GM18951 (cell line): ENCODE measurements around the gene RAB3B.

ENCODE experiments used
- POLR2A ChIP-seq: IDR thresholded peaks from 4 replicates; pipeline ENCODE4 v1.6.1; 2011; ENCODE audit warnings: mild to moderate bottlenecking; ENCODE audit not compliant: insufficient read length, insufficient read depth; ENCODE audit errors: extremely low read depth
- in situ Hi-C: fragments of 300-500 bp; cut with MboI; formaldehyde crosslinking; loops from one replicate; pipeline ENCODE4 v1.12.0; 2022; ENCODE audit warnings: low sequenced_read_pairs, mixed read lengths, inconsistent platforms; ENCODE audit not compliant: unreplicated experiment

RAB3B gene

DNA sequence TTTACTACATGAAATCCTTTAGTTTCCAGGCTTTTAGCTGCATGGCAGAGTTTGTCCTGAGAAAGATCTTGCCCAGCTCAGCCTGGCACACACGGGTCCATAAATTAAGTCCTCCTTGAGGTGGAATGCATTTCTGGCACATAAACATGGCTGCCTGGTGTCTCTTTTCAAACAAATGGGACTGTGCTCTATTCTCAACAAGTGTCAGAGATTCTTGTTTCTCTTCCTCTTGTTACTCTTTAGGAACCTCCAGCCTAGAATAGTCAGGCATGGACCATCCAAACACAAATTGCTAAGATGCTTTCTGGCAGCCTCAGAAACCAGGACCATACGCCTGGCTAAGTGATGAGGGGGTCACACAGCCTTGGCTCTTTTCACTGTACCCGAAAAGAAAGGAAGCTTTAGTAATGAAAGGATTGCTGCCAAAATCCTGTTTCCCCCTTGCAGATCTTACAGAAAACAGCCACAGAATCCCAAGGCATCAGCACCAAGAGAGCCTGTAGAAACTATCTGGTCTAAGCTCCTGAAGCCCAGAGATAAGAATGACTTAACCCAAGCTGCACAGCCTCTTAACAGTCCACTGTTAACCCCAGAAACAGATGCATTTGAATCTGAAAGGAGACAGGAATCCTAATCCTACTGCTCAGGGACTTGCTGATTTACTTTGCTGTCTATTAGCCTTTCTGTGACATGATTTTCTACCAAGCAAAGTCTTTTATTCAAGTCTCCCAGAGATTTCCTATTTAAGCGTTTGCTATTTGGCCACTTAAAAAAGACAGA lies 80.1 kb downstream of the RAB3B start:
- in situ Hi-C loops, result no loop called here
- no peak for TF ChIP-seq POLR2A

DNA sequence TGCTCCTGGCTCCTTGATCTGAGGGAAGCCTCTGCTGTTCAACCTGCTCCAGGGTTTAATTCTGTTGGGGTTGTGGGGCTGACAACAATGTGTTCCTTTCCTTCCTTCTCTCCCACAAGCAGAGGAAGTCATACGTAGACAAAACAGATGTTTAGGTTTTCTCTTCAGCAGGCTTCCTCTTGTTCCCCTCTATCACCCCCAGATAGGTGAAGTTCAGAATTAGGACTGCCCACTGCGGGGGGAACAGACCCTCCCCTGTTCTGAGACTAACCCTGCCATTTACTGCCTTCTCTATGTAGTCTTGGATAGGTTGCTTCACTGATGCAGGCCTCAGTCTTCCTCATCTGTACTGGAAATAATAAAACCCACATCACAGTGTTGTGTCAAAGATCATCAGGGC lies 82.0 kb downstream of the RAB3B start:
- in situ Hi-C loops, result no loop called here
- TF ChIP-seq POLR2A, result no peak

DNA sequence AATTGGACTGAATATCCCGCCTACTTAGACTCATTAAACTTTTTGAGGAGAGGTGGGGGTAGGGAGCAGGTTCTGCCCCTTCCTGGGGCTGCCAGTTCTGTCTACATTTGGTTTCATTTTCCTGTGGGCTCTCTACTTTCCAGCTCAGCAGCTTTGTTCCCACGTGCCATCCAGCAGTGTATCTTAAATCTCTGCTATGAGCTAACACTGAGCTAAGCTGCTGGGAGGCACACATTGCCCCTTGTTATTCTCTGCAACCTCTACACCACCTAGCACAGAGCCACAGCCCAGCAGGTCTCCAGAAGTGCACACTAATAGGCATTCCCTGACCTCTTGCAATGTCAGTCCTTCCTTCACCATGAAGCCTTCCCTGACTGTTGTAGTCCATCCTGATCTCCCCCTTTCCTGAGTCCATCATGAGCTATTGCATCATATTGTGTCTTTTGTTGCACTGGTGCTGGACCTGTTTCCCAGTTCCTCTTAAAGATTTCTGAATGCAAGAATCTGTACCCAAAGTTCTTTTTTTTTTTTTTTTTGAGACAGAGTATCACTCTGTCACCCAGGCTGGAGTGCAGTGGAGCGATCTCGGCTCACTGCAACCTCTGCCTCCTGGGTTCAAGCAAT lies 83.3 kb downstream of the RAB3B start:
- no peak for TF ChIP-seq POLR2A
- in situ Hi-C loops, result no loop called here

DNA sequence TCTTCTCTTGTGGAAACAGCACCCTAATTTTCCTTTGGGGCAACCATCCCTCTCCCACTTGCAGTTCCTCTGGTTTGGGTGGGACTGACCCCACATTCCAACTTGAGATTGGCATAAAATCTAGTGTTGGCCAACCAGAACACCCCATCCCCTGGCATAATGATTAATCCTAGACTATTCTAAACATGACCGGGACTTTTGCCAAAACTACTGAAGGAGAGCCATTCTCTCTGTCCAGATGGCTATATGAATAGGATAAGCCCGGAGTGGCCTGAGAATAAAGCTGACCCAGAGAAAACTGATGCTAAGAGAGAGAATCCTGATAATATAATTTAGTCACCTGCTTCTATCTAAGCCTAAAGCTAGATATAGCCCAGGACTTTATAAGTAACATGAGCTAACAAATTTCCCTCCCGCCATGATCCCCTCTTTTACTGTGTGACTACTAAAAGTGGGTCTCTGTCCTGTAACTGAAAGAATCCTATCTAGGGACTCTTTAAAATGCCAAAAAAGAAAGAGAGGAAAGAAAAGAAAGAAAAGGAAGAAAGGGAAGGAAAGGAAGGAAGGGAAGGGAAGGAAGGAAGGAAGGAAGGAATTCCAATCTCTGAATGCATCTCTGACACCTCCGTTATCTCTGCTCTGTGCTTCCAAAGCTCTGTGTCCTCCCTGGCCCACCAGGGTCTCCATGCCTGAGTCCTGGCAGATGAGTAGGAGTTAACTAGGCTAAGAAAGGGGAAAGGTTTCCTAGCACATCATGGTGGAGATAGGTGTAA lies 84.0 kb downstream of the RAB3B start:
- in situ Hi-C loops, result no loop called here
- TF ChIP-seq POLR2A, result no peak

DNA sequence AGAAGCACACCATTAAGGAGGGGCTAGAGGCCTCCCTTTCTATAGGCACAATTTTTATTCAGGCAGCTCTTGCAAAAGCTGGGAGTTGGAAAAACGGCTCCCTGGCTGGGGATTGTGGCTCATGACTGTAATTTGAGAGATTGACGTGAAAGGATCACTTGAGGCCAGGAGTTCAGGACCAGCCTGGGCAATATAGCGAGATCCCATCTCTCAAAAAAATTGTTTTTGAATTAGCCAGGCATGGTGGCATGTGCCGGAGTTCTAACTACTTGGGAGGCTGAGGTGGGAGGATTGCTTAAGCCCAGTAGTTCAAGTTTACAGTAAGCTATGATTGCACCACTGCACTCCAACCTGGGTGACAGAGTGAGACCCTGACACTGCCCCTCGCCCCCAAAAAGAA lies 88.0 kb downstream of the RAB3B start:
- no peak for TF ChIP-seq POLR2A
- in situ Hi-C loops, result no loop called here

DNA sequence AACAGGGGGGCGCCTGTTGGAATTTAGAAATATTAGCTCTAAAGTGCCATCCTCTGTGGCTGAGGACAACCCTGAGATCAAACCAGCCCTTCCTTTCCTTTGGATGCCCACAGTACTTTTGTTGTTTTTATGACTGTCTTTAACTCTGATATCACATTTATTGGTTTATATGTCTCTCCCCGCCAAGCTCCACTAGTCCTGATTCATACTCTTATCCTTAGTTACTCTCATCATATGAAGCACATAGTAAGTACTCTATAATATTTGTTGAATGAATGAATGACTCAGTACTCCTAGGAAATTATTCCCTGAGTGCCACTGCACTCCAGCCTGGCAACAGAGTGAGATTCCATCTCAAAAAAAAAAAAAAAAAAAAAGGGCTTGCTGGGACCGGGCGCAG lies 89.3 kb downstream of the RAB3B start:
- in situ Hi-C loops, result no loop called here
- TF ChIP-seq POLR2A, result no peak

DNA sequence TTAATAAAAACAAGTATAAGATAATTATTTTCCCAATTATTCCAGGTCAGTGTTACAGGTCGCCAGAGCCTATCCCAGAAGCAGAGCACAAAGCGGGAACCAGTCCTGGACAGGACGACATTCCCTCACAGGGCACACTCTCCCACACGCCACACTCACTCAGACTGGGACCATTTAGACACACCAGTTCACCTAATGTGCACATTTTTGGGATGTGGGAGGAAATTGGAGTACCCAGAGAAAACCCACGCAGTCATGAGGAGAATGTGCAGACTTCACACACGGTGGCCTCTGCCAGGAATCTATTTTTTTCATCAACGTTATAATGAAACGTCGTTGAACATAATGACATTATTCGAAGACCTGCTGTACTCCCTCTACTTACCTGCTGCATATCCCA lies 91.5 kb downstream of the RAB3B start:
- in situ Hi-C loops, result no loop called here
- TF ChIP-seq POLR2A, result no peak

DNA sequence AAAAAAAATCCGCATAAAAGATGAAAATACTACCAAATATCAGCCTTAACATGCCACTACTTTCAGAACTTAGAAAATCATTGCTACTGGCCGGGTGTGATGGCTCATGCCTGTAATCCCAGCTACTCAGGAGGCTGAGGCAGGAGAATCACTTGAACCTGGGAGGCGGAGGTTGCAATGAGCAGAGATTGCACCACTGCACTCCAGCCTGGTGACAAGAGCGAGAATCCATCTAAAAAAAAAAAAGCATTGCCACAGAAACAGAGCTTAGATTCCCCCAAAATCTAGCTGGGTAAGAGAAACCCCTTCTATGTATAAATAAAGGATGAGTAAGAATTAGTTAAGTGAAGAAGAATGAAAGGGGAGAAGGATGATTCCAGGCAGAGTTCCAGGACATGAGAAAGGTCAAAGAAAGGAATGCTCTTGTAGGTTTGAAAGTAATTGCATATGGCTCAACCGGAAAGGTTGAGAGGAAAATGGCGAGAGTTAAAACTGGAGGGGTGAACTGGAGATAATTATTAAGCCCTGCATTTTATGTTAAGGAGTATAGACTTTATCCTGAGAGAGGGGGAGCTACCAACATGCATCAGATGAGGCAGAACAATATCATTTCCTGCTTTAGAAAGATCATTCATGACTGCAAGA lies 92.3 kb downstream of the RAB3B start:
- TF ChIP-seq POLR2A, result no peak
- in situ Hi-C loops, result no loop called here

DNA sequence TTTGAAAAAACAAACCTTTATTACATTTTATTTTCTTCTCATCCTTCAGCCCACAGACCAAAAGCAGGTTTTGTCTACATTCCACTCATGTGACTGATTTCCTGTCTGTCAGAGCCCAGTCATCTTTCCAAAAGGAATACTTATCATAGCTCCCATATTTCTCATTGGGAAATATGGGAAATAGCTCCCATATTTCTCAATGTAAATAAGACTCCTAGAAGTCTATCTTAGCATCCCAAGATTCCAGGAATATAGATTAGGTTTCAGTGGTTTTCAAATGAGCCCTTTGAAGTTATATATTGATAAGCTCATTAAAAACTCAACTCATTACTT lies 92.8 kb downstream of the RAB3B start:
- TF ChIP-seq POLR2A, result no peak
- in situ Hi-C loops, result no loop called here

DNA sequence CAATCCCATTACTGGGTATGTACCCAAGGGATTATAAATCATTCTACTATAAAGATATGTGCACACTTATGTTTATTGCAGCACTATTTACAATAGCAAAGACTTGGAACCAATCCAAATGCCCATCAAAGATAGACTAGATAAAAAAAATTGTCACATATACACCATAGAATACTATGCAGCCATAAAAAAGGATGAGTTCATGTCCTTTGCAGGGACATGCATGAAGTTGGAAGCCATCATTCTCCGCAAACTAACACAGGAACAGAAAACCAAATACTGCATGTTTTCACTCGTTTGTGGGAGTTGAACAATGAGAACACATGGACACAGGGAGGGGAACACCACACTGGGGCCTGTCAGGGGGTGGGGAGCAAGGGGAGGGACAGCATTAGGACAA lies 95.8 kb downstream of the RAB3B start:
- in situ Hi-C loops, result loop anchor here (5.0 kb wide), 1 partner anchor 103 kb away; no protein-coding TSS in a partner anchor

DNA sequence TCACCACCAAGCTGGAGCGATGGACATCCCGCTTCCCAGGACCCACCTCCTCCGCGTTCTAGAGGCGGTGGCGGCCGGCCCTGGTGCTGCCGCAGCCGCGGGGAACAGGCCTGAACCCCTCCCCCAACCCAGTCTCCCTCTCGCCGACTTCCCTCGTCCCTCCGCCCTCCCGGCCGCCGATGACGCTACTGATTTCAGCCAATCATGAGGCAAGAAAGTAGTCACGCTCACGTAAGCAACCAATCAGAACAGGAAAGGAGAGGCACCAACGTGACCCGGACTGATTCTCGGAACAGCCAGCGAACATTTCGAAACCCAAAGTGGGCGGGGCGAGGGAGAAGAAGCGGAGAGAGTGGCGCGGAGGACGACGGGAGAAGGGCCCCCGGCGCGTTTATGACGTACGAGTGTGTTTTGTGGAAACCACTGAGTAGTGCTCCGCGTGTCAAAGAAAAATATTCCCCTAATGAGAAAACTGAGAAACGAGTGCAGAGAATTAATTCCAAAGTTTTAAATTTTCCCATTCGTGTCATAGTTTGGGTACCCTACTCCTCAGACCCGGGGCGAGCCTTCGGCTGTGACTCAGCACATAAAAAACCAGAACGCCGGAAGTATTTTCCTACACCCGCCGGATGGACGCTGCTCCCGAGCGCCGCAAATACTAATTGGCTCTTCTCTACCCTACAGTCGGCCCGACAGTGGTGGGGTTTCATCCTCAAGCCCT lies 111.7 kb downstream of the RAB3B start, which contains the start of gene NRDC:
Gene NRDC, minus strand, starts transcription at position 112 of the 721 bp plus-strand sequence. CDS start 112 bp downstream, outside the sequence.
- TF ChIP-seq POLR2A, result peak; percentile 87
- in situ Hi-C loops, result no loop called here

DNA sequence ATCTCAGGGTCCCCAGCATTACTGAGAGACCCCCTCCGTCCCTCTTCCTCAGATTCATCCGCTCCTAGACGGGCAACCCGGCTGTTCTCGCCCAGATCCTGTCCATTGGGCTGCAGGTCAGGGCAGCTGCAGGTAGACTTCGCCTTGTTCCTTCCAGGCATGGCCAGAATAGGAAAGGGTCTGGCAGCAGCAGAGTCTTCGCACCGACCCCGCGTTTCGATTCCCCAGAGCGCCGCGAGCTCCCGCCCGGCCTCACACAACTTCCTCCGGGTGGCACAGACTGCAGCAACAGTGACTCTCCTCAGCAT lies 112.2 kb downstream of the RAB3B start:
- TF ChIP-seq POLR2A, result no peak
- in situ Hi-C loops, result no loop called here
